CD14-positive monocyte (primary cell): ENCODE data around the gene ACACB. TPM values are rescaled to one million over a fixed set of nuclear protein-coding genes. Genes with fewer than 3 reads are reported as not detected.

Experiments used
- DNase-seq, 3 donors: peaks; one replicate each; pipeline ENCODE4 v3.0.0-alpha.2; 2011 to 2022
- H2AFZ ChIP-seq: 2 replicates; pipeline ENCODE4 v1.6.0; 2012; ENCODE audit warnings: mild to moderate bottlenecking, low read depth, low read length, inconsistent platforms; ENCODE audit not compliant: insufficient read depth, poor library complexity, severe bottlenecking
- H3K27ac ChIP-seq, 2 donors: 1 replicate in 1 of 2; 2 replicates in 1 of 2; pipeline ENCODE4 v1.5.1; 2012 to 2013; ENCODE audit warnings: low read length in 2 of 2, control low read depth in 1 of 2, inconsistent platforms in 1 of 2, low read depth in 1 of 2, mild to moderate bottlenecking in 1 of 2
- H3K27me3 ChIP-seq, 2 donors: one replicate each; pipeline versions ENCODE4 v1.6.0 to v1.6.1; 2011 to 2013; ENCODE audit warnings: low read length in 2 of 2; ENCODE audit not compliant: control insufficient read depth in 2 of 2, insufficient read depth in 2 of 2
- H3K36me3 ChIP-seq, 2 donors: replicated peaks in 1 of 2; 1 replicate in 1 of 2; 2 replicates in 1 of 2; pipeline versions ENCODE4 v1.5.1 to v1.6.1; 2012 to 2013; ENCODE audit warnings: low read length in 2 of 2, control low read depth in 1 of 2, inconsistent platforms in 1 of 2, mild to moderate bottlenecking in 1 of 2; ENCODE audit not compliant: insufficient read depth in 2 of 2, control insufficient read depth in 1 of 2
- H3K4me1 ChIP-seq, 2 donors: 1 replicate in 1 of 2; 2 replicates in 1 of 2; pipeline versions ENCODE4 v1.5.1 to v1.6.1; 2012 to 2013; ENCODE audit warnings: low read length in 2 of 2, control low read depth in 1 of 2, inconsistent platforms in 1 of 2, mild to moderate bottlenecking in 1 of 2, moderate library complexity in 1 of 2; ENCODE audit not compliant: insufficient read depth in 2 of 2, control insufficient read depth in 1 of 2
- H3K4me2 ChIP-seq: replicated peaks from 2 replicates; pipeline ENCODE3; 2012; ENCODE audit warnings: low read length, moderate library complexity, mild to moderate bottlenecking; ENCODE audit not compliant: poor library complexity, severe bottlenecking; ENCODE audit errors: extremely low read depth
- H3K4me3 ChIP-seq, 3 experiments: fragments of 200-600 bp in 1 of 3; sonication (generic) in 1 of 3; replicated peaks in 1 of 3; 1 replicate in 2 of 3; 2 replicates in 1 of 3; pipeline ENCODE4 v1.5.1; 2011 to 2013; ENCODE audit warnings: low read length in 3 of 3, mild to moderate bottlenecking in 3 of 3, control low read depth in 2 of 3, low read depth in 2 of 3, inconsistent platforms in 1 of 3, moderate library complexity in 1 of 3
- H3K79me2 ChIP-seq: 2 replicates; pipeline ENCODE4 v1.6.0; 2012; ENCODE audit warnings: mild to moderate bottlenecking, control low read depth, inconsistent platforms, low read length, moderate library complexity; ENCODE audit not compliant: insufficient read depth
- H3K9ac ChIP-seq: 2 replicates; pipeline ENCODE4 v1.6.0; 2017; ENCODE audit warnings: low read length, mild to moderate bottlenecking; ENCODE audit not compliant: insufficient read depth, poor library complexity, severe bottlenecking
- H3K9me3 ChIP-seq, 2 donors: replicated peaks in 1 of 2; 1 replicate in 1 of 2; 2 replicates in 1 of 2; pipeline versions ENCODE4 v1.5.1 to v1.6.1; 2012 to 2013; ENCODE audit warnings: low read length in 2 of 2, control low read depth in 1 of 2; ENCODE audit not compliant: control insufficient read depth in 1 of 2, insufficient read depth in 1 of 2
- H4K20me1 ChIP-seq: 2 replicates; pipeline ENCODE4 v1.6.0; 2012; ENCODE audit warnings: mild to moderate bottlenecking, low read length, control low read depth, moderate library complexity; ENCODE audit not compliant: insufficient read depth
- H3K27ac Mint-ChIP-seq, 7 donors: one replicate each; pipeline ENCODE4 v1.8.0; 2020; ENCODE audit warnings: mild to moderate bottlenecking in 7 of 7, mixed read lengths in 7 of 7, moderate library complexity in 6 of 7, inconsistent platforms in 2 of 7
- H3K27me3 Mint-ChIP-seq, 3 donors: one replicate each; pipeline ENCODE4 v1.8.0; 2021 to 2022; ENCODE audit warnings: low read depth in 3 of 3, mild to moderate bottlenecking in 3 of 3, mixed read lengths in 3 of 3, moderate library complexity in 3 of 3, inconsistent platforms in 1 of 3
- H3K36me3 Mint-ChIP-seq, 2 donors: one replicate each; pipeline ENCODE4 v1.8.0; 2020; ENCODE audit warnings: mixed read lengths in 2 of 2, inconsistent platforms in 1 of 2, mild to moderate bottlenecking in 1 of 2
- H3K4me1 Mint-ChIP-seq: one replicate; pipeline ENCODE4 v1.8.0; 2020; ENCODE audit warnings: mild to moderate bottlenecking, mixed read lengths
- H3K4me3 Mint-ChIP-seq, 2 donors: one replicate each; pipeline ENCODE4 v1.8.0; 2020; ENCODE audit warnings: mild to moderate bottlenecking in 2 of 2, mixed read lengths in 2 of 2, moderate library complexity in 1 of 2
- H3K9me3 Mint-ChIP-seq, 7 donors: one replicate each; pipeline ENCODE4 v1.8.0; 2020 to 2022; ENCODE audit warnings: mixed read lengths in 7 of 7, mild to moderate bottlenecking in 6 of 7, moderate library complexity in 6 of 7, inconsistent platforms in 2 of 7
- WGBS: methylation state at CpG from one replicate; pipeline ENCODE4 v1.1.5; 2013; ENCODE audit warnings: missing lambda C conversion rate; ENCODE audit not compliant: insufficient coverage; 5-methylcytosine and 5-hydroxymethylcytosine counted together
- intact Hi-C, 2 donors: fragments of 100-400 bp; cut with micrococcal nuclease; formaldehyde crosslinking; loops; one replicate each; pipeline versions ENCODE4 v1.15.0 to v1.15.1; 2023
- polyA plus RNA-seq, 3 donors: library from polyadenylated mRNA; depleted of rRNA in 1 of 3; unstranded in 2 of 3; stranded (reverse) in 1 of 3; fragments of 300-500 nt in 2 of 3; fragments of >200 nt in 1 of 3; fragmentation: Illumina TruSeq in 2 of 3; gene quantifications; 1 replicate in 2 of 3; 2 replicates in 1 of 3; pipeline ENCODE4 v1.2.3, GENCODE V29; 2012 to 2021
- TF ChIP-seq, protein P1 (sequence below): fragments of 200-600 bp; IDR thresholded peaks from one replicate; pipeline ENCODE4 v1.8.0; 2022; ENCODE audit warnings: antibody characterized with exemption, mild to moderate bottlenecking

The ACACB gene
- polyA plus RNA-seq, 3 donors: 0.14 to 5.0 (median 1.9) TPM

DNA sequence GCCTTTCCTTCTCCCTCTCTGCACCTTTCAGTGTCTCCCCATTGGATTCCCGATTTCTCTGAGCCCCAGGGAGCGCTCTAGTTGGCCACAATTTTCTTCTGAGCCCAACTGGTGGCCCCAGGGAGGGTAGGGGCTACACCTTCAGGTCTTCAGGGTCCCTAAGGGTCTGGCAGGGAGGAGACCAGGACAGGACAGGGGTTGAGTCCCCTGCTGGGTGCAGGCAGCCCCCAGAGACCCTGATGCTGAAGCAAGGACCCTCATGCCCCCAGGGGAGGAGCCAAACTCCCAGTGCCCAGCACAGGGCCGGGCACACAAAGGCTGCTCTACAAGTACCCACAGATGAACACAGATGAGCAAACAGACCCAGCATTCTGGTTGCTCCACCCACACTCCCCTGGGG is 180.0 kb downstream of the ACACB start:
- intact Hi-C loops: no loop called here
- H3K36me3 ChIP-seq: no peaks in the 10 kb centered on the region
- DNase-seq: no peak
- peaks cover 2% of the 10 kb centered on the region for H3K4me1 Mint-ChIP-seq
- no peaks in the 10 kb centered on the region for H3K9me3 Mint-ChIP-seq
- H3K27me3 Mint-ChIP-seq: peaks cover 10 to 26% (median 15%) of the 10 kb centered on the region in 3 donors
- H3K27ac Mint-ChIP-seq: no peak overlapping the region
- WGBS: no CpG with 5 or more reads among the region's 3 CpGs
- no peaks in the 10 kb centered on the region for H3K79me2 ChIP-seq
- peaks cover 0 to 19% of the 10 kb centered on the region in 2 donors for H3K27me3 ChIP-seq
- peak overlapping the region in 1 of 2 donors; percentile 47 for H3K4me3 Mint-ChIP-seq
- H3K27ac ChIP-seq: no peak overlapping the region
- no peak overlapping the region for H3K9ac ChIP-seq
- H3K4me3 ChIP-seq: no peak overlapping the region
- H3K9me3 ChIP-seq: no peaks in the 10 kb centered on the region
- H3K4me2 ChIP-seq: no peak overlapping the region
- no peak overlapping the region for H2AFZ ChIP-seq
- H3K36me3 Mint-ChIP-seq: no peaks in the 10 kb centered on the region
- H3K4me1 ChIP-seq: peaks cover 0 to 6% of the 10 kb centered on the region in 2 donors
- TF ChIP-seq, protein P1, sequence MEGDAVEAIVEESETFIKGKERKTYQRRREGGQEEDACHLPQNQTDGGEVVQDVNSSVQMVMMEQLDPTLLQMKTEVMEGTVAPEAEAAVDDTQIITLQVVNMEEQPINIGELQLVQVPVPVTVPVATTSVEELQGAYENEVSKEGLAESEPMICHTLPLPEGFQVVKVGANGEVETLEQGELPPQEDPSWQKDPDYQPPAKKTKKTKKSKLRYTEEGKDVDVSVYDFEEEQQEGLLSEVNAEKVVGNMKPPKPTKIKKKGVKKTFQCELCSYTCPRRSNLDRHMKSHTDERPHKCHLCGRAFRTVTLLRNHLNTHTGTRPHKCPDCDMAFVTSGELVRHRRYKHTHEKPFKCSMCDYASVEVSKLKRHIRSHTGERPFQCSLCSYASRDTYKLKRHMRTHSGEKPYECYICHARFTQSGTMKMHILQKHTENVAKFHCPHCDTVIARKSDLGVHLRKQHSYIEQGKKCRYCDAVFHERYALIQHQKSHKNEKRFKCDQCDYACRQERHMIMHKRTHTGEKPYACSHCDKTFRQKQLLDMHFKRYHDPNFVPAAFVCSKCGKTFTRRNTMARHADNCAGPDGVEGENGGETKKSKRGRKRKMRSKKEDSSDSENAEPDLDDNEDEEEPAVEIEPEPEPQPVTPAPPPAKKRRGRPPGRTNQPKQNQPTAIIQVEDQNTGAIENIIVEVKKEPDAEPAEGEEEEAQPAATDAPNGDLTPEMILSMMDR: no peak
- H4K20me1 ChIP-seq: no peaks in the 10 kb centered on the region

DNA sequence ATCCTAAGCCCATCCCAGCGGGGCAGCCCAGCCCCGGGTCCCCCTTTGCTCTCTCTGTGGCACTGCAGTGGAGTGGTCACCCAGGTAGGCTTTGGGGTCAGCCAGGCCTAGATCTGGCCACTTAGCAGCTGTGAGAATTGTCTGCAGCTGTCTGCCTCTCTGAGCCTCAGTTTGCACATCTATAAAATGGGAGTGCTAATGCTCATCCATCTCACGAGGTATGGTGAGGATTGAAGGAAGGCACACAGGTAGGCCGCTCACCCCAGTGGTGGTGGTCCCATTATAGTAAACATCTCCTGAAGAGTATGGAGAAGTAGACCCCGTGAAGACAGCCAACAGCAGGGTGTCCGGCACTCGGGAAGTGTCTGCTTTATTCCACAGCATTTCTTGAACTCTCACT is 183.5 kb downstream of the ACACB start:
- H3K27ac ChIP-seq: no peak overlapping the region
- TF ChIP-seq, protein P1: no peak
- intact Hi-C loops: no loop called here
- H4K20me1 ChIP-seq: no peaks in the 10 kb centered on the region
- no peak for DNase-seq
- Mint-ChIP-seq H3K9me3 (no peaks in the 10 kb centered on the region), H3K4me1 (no peaks in the 10 kb centered on the region), H3K27ac (no peak overlapping the region), H3K4me3 (no peak overlapping the region), H3K36me3 (no peaks in the 10 kb centered on the region), H3K27me3 (peaks cover 7 to 13% (median 11%) of the 10 kb centered on the region in 3 donors)
- H3K9me3 ChIP-seq: no peaks in the 10 kb centered on the region
- no peaks in the 10 kb centered on the region for H3K79me2 ChIP-seq
- no peak overlapping the region for H2AFZ ChIP-seq
- H3K9ac ChIP-seq: no peak overlapping the region
- H3K27me3 ChIP-seq: peaks cover 0 to 5% of the 10 kb centered on the region in 2 donors
- 88% methylated on average over 5 of the region's 7 CpGs for WGBS
- no peak overlapping the region for H3K4me2 ChIP-seq
- H3K36me3 ChIP-seq: no peaks in the 10 kb centered on the region
- H3K4me3 ChIP-seq: no peak overlapping the region
- H3K4me1 ChIP-seq: no peaks in the 10 kb centered on the region
